ENCODE data around the gene LMOD2. TPM values are rescaled to one million over a fixed set of nuclear protein-coding genes. Genes with fewer than 3 reads are reported as not detected.

LMOD2 gene
- total and polyA plus RNA-seq, 2 donors (not counting 3 experiments of a cell fraction or from before 2014, with no cell fraction given), result not detected

DNA sequence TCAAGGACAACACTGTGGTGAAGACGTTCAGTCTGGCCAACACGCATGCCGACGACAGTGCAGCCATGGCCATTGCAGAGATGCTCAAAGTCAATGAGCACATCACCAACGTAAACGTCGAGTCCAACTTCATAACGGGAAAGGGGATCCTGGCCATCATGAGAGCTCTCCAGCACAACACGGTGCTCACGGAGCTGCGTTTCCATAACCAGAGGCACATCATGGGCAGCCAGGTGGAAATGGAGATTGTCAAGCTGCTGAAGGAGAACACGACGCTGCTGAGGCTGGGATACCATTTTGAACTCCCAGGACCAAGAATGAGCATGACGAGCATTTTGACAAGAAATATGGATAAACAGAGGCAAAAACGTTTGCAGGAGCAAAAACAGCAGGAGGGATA is 6.6 kb downstream of the LMOD2 start:
- DNase-seq (ENCODE audit: low read depth, low spot score) (no peak), FAIRE-seq (no peak)
- dilution Hi-C loops (cut with MboI; ENCODE audit: extremely low pct_ligation_motif_present, low sequenced_read_pairs) (no loop called here), intact Hi-C loops (cut with micrococcal nuclease) (no loop called here)
- Histone ChIP-seq H3K9me1 (replicated peaks; ENCODE audit: control insufficient read depth, extremely low read depth, insufficient read depth, low read length) (no peaks in the 10 kb centered on the region), H3K27me3 (ENCODE audit: control insufficient read depth in 2 of 2, insufficient read depth in 2 of 2, low read length in 2 of 2) (peaks cover 7 to 8% of the 10 kb centered on the region in 2 experiments), H3K9ac (replicated peaks; ENCODE audit: extremely low read depth, insufficient read depth, low read length) (no peak overlapping the region), H3K4me3 (replicated peaks in 1 of 3; ENCODE audit: insufficient read depth in 1 of 3, low read depth in 1 of 3, low read length in 3 of 3) (no peak overlapping the region), H3K27ac (ENCODE audit: insufficient read depth, low read depth, low read length) (no peak overlapping the region), H4K20me1 (replicated peaks; ENCODE audit: control insufficient read depth, extremely low read depth, insufficient read depth, low read length) (no peaks in the 10 kb centered on the region), H3K79me2 (ENCODE audit: control insufficient read depth, insufficient read depth, low read length) (no peaks in the 10 kb centered on the region), H2AFZ (ENCODE audit: low read depth, low read length) (no peak overlapping the region), H3K4me1 (ENCODE audit: control insufficient read depth, extremely low read depth, insufficient read depth, low read length) (peaks cover under 1% of the 10 kb centered on the region), H3K4me2 (ENCODE audit: insufficient read depth, low read length) (no peak overlapping the region), H3K9me3 (replicated peaks; ENCODE audit: control insufficient read depth, insufficient read depth, low read length) (no peaks in the 10 kb centered on the region), H3K36me3 (ENCODE audit: control insufficient read depth in 2 of 2, extremely low read depth in 1 of 2, insufficient read depth in 2 of 2, low read length in 2 of 2) (no peaks in the 10 kb centered on the region)
- ChIA-PET CTCF (interaction anchor here (0.9 to 1.3 kb wide), 3 partner anchors 20 to 210 kb away, joined by 4 to 8 read pairs (median 4); no protein-coding TSS in a partner anchor), POLR2A (interaction anchor here (0.7 kb wide), 1 partner anchor 147 kb away, joined by 3 read pairs; no protein-coding TSS in a partner anchor)
- no TSS peak for BruUV-seq (replicated peaks)
- TF ChIP-seq, protein P1, sequence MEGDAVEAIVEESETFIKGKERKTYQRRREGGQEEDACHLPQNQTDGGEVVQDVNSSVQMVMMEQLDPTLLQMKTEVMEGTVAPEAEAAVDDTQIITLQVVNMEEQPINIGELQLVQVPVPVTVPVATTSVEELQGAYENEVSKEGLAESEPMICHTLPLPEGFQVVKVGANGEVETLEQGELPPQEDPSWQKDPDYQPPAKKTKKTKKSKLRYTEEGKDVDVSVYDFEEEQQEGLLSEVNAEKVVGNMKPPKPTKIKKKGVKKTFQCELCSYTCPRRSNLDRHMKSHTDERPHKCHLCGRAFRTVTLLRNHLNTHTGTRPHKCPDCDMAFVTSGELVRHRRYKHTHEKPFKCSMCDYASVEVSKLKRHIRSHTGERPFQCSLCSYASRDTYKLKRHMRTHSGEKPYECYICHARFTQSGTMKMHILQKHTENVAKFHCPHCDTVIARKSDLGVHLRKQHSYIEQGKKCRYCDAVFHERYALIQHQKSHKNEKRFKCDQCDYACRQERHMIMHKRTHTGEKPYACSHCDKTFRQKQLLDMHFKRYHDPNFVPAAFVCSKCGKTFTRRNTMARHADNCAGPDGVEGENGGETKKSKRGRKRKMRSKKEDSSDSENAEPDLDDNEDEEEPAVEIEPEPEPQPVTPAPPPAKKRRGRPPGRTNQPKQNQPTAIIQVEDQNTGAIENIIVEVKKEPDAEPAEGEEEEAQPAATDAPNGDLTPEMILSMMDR (IDR thresholded peaks at IDR 0.05; ENCODE audit: extremely low read depth in 1 of 2, insufficient read depth in 1 of 2, low read depth in 1 of 2, low read length in 2 of 2), result no peak
- no peak for TF ChIP-seq POLR2AphosphoS5 (IDR thresholded peaks at IDR 0.05; ENCODE audit: insufficient read depth, low read depth, low read length)
- TF ChIP-seq GATA2 (IDR thresholded peaks at IDR 0.05; ENCODE audit: insufficient read depth, insufficient read length, low read depth, low read length), result no peak
- no peak for TF ChIP-seq FOS (IDR thresholded peaks at IDR 0.05; ENCODE audit: borderline replicate concordance, insufficient read depth, low read length)
- TF ChIP-seq MYC (IDR thresholded peaks at IDR 0.05; ENCODE audit: low read depth, low read length), result no peak
- no peak for TF ChIP-seq POLR2A (IDR thresholded peaks at IDR 0.05; ENCODE audit: low read depth, low read length)
- TF ChIP-seq, protein P2, sequence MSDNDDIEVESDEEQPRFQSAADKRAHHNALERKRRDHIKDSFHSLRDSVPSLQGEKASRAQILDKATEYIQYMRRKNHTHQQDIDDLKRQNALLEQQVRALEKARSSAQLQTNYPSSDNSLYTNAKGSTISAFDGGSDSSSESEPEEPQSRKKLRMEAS (IDR thresholded peaks at IDR 0.05; ENCODE audit: insufficient read depth, insufficient read length), result no peak
- no peak for TF ChIP-seq EZH2 (IDR thresholded peaks at IDR 0.05; ENCODE audit: borderline replicate concordance, low read depth, low read length, severe bottlenecking)
- TF ChIP-seq JUN (IDR thresholded peaks at IDR 0.05; ENCODE audit: borderline replicate concordance, insufficient read depth, insufficient read length, low read depth), result no peak
